ENCODE measurements around the gene ZNF644.

ZNF644 gene

DNA sequence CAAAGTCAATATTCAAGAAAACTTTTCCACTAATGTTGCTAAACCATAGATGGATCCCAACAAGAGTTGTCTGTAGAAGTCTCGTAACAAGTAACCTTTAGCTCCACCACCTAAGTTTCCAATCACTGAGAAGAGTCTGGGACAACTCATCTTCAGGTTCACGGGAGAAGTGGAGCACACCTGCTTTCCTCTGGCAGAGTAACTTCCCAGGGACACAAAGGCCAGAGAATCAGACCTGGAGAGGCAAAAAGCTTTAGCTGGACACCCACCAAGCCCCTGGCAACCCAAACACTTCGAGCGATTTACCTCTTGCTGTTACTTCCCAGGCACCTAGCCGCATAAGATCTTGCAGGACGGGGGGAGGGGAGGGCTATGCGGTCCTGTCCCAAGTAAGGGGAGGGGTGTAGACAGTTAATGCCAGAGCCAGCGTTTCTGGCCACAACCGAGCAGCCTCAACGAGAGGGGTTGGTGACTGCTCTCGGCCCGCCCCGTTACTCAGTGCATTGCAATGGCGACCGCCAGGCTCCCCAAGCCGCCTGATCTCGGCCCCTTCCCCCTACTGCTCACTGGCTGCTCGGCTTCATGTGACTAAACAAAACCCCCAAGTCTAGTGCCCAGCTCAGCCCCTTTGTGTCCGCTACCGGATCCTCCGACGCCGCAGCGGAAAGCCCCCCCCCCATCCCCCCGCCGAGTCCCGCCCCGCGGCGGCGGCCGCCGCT, 709 bp downstream of the ZNF644 start:
- DNase-seq = peak; percentile 80

DNA sequence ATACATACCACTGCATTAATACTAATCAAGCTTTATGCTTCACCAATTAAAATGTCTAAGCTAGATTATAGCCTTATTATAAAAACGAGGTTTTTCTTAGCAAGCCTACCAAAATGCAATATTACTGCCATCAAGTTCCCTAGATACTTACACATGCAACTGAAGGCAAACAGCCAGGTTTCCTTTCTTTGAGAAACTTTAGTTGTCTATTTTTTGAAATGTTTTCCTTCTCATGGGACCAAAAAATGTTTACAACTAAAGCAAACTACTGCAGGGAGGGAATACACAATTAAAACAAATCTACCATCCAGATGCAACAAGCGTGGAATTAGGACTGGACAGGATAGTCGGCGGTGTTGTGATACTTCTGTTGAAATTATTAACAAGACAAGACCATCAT, 1.3 kb downstream of the ZNF644 start:
- no peak for DNase-seq

GRCh38 chr1:91018006-91018405, 3.8 kb downstream of the ZNF644 start:
- no peak for DNase-seq

DNA sequence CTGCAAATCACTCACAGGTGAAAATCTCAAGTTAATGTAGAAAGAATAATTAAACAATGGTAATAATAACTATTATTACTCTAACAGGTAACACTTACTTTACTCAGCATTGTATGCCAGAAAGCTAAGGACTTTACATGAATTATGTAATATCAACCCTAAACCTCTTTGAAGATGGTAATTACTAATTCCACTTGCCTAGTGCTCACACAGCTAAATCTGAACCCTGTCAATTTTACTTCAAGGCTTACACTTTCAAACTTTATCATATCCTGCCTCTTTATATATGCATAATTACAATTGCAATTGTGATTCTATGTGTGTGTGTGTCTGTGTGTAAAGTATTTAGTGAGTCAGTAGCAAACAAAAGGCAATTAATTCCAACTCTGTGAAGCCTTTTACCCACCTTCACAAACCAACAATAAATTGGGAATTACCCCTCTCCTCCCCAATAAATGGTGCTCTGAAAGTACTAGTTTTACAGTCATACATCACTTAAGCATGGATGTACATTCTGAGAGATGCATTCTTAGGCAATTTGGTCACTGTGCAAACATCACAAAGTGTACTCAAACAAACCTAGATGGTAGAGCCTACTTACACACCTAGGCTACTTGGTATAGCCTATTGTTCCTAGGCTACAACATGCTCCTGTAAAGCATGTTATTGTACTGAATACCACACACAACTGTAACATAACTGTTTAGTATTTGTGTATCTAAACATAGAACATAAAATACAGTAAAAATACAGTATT, 5.9 kb downstream of the ZNF644 start:
- DNase-seq = no peak

- DNase-seq = no peak
These were observed 6.5 kb downstream of the ZNF644 start for GRCh38 chr1:91015358-91015780.

- no peak for DNase-seq
These were observed 7.4 kb downstream of the ZNF644 start for GRCh38 chr1:91014475-91014874.

- DNase-seq = no peak
These were observed 8.5 kb downstream of the ZNF644 start for GRCh38 chr1:91013302-91013701.

DNA sequence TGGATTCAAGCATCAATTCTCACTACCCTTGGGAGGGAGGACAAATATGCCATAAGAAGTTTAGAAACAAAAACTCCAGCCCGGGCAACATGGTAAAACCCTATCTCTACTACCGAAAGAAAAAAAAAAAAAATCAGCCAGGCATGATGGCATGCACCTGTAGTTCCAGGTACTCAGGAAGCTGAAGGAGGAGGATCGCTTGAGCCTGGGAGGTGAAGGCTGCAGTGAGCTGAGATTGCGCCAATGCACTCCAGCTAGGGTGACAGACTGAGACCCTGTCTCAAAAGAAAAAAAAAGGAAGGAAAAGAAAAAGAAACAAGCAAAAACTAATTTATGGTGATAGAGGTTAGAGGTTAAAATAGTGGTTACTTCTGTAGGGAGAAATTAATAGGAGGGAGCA, 9.6 kb downstream of the ZNF644 start:
- DNase-seq = no peak

DNA sequence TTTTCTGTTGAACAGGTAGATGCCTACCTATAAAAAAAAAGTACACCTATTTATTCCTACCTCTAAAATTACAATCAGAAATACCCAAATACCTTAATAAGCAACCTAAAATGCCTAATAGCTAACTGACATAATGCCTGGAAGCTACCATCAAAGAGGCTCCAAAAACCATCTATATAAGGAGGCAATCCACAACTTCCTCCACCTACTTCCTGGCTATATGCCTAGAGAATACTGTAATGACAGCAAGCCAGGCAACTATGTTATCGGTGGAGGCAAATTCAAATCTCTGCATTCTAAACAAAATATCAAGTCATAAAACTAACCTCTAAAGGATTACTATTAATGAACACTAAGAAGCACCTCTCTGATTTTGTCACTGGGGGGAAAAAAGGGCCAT, 10.1 kb downstream of the ZNF644 start:
- no peak for DNase-seq

GRCh38 chr1:91007827-91008226, 14.0 kb downstream of the ZNF644 start:
- DNase-seq = no peak

- no peak for DNase-seq
These were observed 14.7 kb downstream of the ZNF644 start for GRCh38 chr1:91007092-91007491.

DNA sequence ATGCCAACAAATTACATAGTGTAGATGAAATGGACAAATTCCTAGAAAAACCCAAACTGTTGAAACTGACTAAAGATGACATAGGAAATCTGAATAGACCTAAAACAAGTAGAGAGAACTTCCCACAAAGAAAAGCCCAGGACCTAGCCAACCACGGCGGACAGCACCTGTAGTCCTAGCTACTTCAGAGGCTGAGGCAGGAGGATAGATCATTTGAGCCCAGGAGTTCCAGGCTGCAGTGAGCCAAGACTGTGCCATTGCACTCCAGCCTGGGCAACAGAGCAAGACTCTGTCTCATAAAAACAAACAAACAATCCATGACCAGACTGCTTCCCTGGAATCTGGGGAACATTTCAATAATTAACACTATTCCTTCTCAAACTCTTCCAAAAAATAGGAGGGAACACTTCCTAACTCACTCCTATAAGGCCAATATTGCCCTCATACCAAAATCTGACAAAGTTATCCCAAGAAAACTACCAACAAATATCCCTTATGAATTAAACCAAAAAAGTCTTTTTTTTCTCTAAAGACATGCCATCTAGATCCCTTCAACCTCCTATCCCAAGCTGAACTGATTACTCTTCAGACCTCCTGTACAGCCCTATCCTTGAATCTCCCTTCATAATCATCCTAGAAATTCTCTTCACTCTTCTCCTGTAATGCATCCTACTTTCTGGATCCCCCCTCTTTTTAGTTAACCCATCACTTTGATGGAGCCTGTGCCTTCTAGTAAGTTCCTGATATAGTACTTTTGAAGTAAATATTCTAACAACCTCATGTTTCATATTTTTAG, 15.5 kb downstream of the ZNF644 start:
- DNase-seq = no peak

GRCh38 chr1:91005285-91005684, 16.6 kb downstream of the ZNF644 start:
- DNase-seq = no peak

- no peak for DNase-seq
These were observed 17.7 kb downstream of the ZNF644 start for GRCh38 chr1:91004145-91004544.

DNA sequence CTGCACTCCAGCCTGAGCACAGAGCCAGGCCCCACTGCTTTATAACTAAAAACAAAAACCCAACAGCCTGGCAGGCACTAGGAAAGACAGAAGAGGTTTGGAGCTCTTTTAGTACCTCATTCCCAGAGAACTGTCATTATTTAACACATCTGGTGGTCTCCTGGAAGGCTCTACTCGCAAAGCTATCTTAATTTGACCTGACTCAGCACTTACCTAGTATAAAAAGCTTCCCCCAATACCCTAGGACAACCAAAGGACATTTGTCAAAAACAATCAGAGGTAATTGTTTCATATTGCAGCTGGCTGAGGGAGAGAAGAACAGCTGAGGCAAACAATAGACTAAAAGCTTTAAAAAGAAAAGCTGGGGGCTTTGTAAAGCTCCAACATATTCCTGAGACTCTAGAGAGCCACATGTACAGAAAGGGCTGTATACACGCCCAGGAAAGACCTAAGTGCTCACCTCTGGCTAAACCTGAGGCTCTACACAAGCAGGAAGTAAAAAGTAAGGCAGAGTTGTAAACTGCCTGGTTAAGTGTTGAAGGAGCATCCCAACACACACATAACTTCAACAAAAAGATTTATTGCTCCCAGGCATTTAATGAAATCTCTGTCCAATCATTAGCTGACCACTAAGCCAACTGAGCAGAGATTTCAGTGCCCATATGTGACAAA, 25.0 kb downstream of the ZNF644 start:
- DNase-seq = no peak

- no peak for DNase-seq
These were observed 26.4 kb downstream of the ZNF644 start for GRCh38 chr1:90995311-90995894.

- no peak for DNase-seq
These were observed 27.4 kb downstream of the ZNF644 start for GRCh38 chr1:90994461-90994860.

GRCh38 chr1:90993245-90993644, 28.6 kb downstream of the ZNF644 start:
- DNase-seq = no peak

DNA sequence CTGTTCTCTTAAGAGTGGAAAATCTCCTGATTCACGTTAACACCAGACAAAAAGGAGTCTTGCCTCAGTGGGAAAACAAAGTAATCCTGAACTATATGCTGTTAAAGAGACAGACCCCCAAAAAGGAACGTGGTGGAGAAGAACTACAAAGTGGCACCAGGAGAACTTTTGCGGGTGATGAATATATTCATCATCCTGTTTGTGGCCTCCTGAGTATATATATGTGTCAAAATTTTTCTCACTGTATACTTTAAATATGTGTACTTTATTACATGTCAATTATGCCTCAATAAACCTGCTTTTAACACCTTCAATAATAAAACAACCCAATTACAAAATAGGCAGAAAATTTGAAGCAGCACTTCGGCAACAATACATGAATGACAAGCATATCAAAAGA, 31.1 kb downstream of the ZNF644 start:
- no peak for DNase-seq

DNA sequence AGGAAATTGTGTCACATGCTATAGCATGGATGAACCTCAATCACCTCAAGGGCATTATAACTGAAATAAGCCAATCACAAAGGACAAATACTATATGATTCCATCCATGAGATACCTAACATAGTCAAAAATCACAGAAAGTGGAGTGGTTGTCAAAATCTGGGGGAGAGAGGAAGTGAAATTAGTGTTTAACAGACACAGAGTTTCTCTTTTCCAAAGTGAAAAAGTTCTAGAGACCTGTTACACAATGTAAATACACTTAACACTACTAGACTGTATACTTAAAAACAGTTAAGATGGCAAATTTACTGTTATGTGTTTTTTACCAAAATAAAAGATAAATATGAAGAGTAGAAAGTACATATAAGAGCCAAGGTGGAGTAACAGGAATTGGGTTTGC, 31.8 kb downstream of the ZNF644 start:
- DNase-seq = no peak

GRCh38 chr1:90989302-90989701, 32.5 kb downstream of the ZNF644 start:
- DNase-seq = no peak

- DNase-seq = no peak
These were observed 34.0 kb downstream of the ZNF644 start for GRCh38 chr1:90987841-90988240.

DNA sequence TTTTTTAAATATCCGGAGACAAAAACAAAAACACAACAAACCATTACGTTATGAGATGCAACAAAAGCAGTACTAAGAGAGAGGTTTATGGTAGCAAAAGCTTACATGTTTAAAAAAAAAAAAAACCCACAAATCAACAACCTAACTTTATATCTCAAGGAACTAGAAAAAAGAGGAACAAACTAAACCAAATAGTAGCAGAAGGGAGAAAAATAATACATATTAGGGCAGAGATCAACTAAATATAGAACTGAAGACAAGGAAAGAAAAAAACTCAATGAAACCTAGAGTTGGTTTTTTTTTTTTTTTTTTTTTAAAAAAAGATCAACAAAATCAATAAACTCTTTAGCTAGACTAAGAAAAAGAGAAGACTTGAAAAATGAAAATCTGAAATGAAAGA, 34.9 kb downstream of the ZNF644 start:
- DNase-seq = no peak
